ENCODE measurements around the gene PCBP1. TPM values are rescaled to one million over a fixed set of nuclear protein-coding genes. Genes with fewer than 3 reads are reported as not detected.
"Not testable (repeated sequence)": the region's sequence is repeated elsewhere in the genome, so short reads cannot be mapped to it uniquely, and the experiment has no call there.

The PCBP1 gene
- total and polyA plus RNA-seq, 5 donors from 2014 or later: 131 to 330 (median 185) TPM

- peak overlapping the region; percentile 95 to 100 (median 97) for H3K27ac Mint-ChIP-seq
- peaks cover 19% of the 10 kb centered on the region for H3K36me3 Mint-ChIP-seq
- Histone ChIP-seq H3K4me1 (ENCODE audit: control insufficient read depth, insufficient read depth, low read length, poor library complexity, severe bottlenecking) (peaks cover 53% of the 10 kb centered on the region), H3K36me3 (ENCODE audit: control insufficient read depth, insufficient read depth, low read length) (no peaks in the 10 kb centered on the region), H3K27me3 (ENCODE audit: control insufficient read depth, insufficient read depth, low read length) (no peaks in the 10 kb centered on the region), H3K9me3 (ENCODE audit: control insufficient read depth in 2 of 2, low read length in 2 of 2) (no peaks in the 10 kb centered on the region), H3K4me3 (ENCODE audit: low read depth, low read length) (peak overlapping the region; percentile 70), H3K27ac (ENCODE audit: insufficient read depth, low read length, poor library complexity, severe bottlenecking) (peak overlapping the region; percentile 90)
- ATAC-seq (ENCODE audit: low read depth in 2 of 2) (peak in 1 of 2 donors; percentile 17), DNase-seq (peak in 1 of 3 donors; percentile 48)
- H3K4me1 Mint-ChIP-seq: peaks cover 25 to 70% (median 49%) of the 10 kb centered on the region in 4 donors
- no peaks in the 10 kb centered on the region for H3K9me3 Mint-ChIP-seq
- peak overlapping the region; percentile 84 to 99 (median 92) for H3K4me3 Mint-ChIP-seq
- H3K27me3 Mint-ChIP-seq: no peaks in the 10 kb centered on the region
Measured at GRCh38 chr2:70094171-70094977, 7.1 kb downstream of the PCBP1 start.

GRCh38 chr2:70094978-70095719 lies 7.9 kb downstream of the PCBP1 start:
- H3K9me3 ChIP-seq (ENCODE audit: control insufficient read depth in 2 of 2, low read length in 2 of 2): no peaks in the 10 kb centered on the region
- no peaks in the 10 kb centered on the region for H3K36me3 ChIP-seq (ENCODE audit: control insufficient read depth, insufficient read depth, low read length)
- peak overlapping the region; percentile 95 to 100 (median 97) for H3K27ac Mint-ChIP-seq
- peak overlapping the region; percentile 90 for H3K27ac ChIP-seq (ENCODE audit: insufficient read depth, low read length, poor library complexity, severe bottlenecking)
- H3K4me3 ChIP-seq (ENCODE audit: low read depth, low read length): peak overlapping the region; percentile 70
- H3K27me3 Mint-ChIP-seq: no peaks in the 10 kb centered on the region
- peaks cover 24 to 63% (median 44%) of the 10 kb centered on the region in 4 donors for H3K4me1 Mint-ChIP-seq
- H3K4me3 Mint-ChIP-seq: peak overlapping the region; percentile 84 to 99 (median 92)
- ATAC-seq (ENCODE audit: low read depth in 2 of 2) (peak; percentile 86 to 89), DNase-seq (peak; percentile 45 to 91 (median 76))
- peaks cover 46% of the 10 kb centered on the region for H3K4me1 ChIP-seq (ENCODE audit: control insufficient read depth, insufficient read depth, low read length, poor library complexity, severe bottlenecking)
- H3K27me3 ChIP-seq (ENCODE audit: control insufficient read depth, insufficient read depth, low read length): no peaks in the 10 kb centered on the region
- peaks cover 12% of the 10 kb centered on the region for H3K36me3 Mint-ChIP-seq
- H3K9me3 Mint-ChIP-seq: no peaks in the 10 kb centered on the region

GRCh38 chr2:70095720-70096670 lies 8.7 kb downstream of the PCBP1 start:
- Mint-ChIP-seq H3K36me3 (peaks cover 7% of the 10 kb centered on the region), H3K27ac (peak overlapping the region; percentile 95 to 97 (median 95)), H3K4me1 (peaks cover 20 to 55% (median 37%) of the 10 kb centered on the region in 4 donors), H3K4me3 (peak overlapping the region in 2 of 4 donors; percentile 60 to 62), H3K27me3 (no peaks in the 10 kb centered on the region), H3K9me3 (no peaks in the 10 kb centered on the region)
- Histone ChIP-seq H3K27ac (ENCODE audit: insufficient read depth, low read length, poor library complexity, severe bottlenecking) (peak overlapping the region; percentile 90), H3K9me3 (ENCODE audit: control insufficient read depth in 2 of 2, low read length in 2 of 2) (no peaks in the 10 kb centered on the region), H3K4me1 (ENCODE audit: control insufficient read depth, insufficient read depth, low read length, poor library complexity, severe bottlenecking) (peaks cover 37% of the 10 kb centered on the region), H3K27me3 (ENCODE audit: control insufficient read depth, insufficient read depth, low read length) (no peaks in the 10 kb centered on the region), H3K4me3 (ENCODE audit: low read depth, low read length) (peak overlapping the region; percentile 70), H3K36me3 (ENCODE audit: control insufficient read depth, insufficient read depth, low read length) (no peaks in the 10 kb centered on the region)
- no peak for DNase-seq
- ATAC-seq (ENCODE audit: low read depth in 2 of 2): no peak

- no peak for DNase-seq
- no peak overlapping the region for H3K27ac ChIP-seq (ENCODE audit: insufficient read depth, low read length, poor library complexity, severe bottlenecking)
Measured at GRCh38 chr2:70098032-70098431, 10.8 kb downstream of the PCBP1 start.

GRCh38 chr2:70099270-70099669 lies 12.0 kb downstream of the PCBP1 start:
- Histone ChIP-seq H3K27ac (ENCODE audit: insufficient read depth, low read length, poor library complexity, severe bottlenecking) (no peak overlapping the region), H3K4me1 (ENCODE audit: control insufficient read depth, insufficient read depth, low read length, poor library complexity, severe bottlenecking) (peaks cover 35% of the 10 kb centered on the region), H3K36me3 (ENCODE audit: control insufficient read depth, insufficient read depth, low read length) (no peaks in the 10 kb centered on the region), H3K4me3 (ENCODE audit: low read depth, low read length) (no peak overlapping the region), H3K9me3 (ENCODE audit: control insufficient read depth in 2 of 2, low read length in 2 of 2) (no peaks in the 10 kb centered on the region), H3K27me3 (ENCODE audit: control insufficient read depth, insufficient read depth, low read length) (no peaks in the 10 kb centered on the region)
- H3K9me3 Mint-ChIP-seq: no peaks in the 10 kb centered on the region
- H3K27ac Mint-ChIP-seq: peak overlapping the region in 1 of 3 donors; percentile 60
- DNase-seq (no peak), ATAC-seq (ENCODE audit: low read depth in 2 of 2) (no peak)
- H3K36me3 Mint-ChIP-seq: no peaks in the 10 kb centered on the region
- no peak overlapping the region for H3K4me3 Mint-ChIP-seq
- H3K4me1 Mint-ChIP-seq: peaks cover 22 to 41% (median 32%) of the 10 kb centered on the region in 4 donors
- H3K27me3 Mint-ChIP-seq: no peaks in the 10 kb centered on the region

More at GRCh38 chr2:70098032-70098431, 10.8 kb downstream of the PCBP1 start:
- Mint-ChIP-seq H3K36me3 (no peaks in the 10 kb centered on the region), H3K27ac (peak overlapping the region in 1 of 3 donors; percentile 49), H3K4me1 (peaks cover 11 to 41% (median 29%) of the 10 kb centered on the region in 4 donors), H3K9me3 (no peaks in the 10 kb centered on the region), H3K4me3 (no peak overlapping the region), H3K27me3 (no peaks in the 10 kb centered on the region)
- H3K4me1 ChIP-seq (ENCODE audit: control insufficient read depth, insufficient read depth, low read length, poor library complexity, severe bottlenecking): peaks cover 28% of the 10 kb centered on the region
- no peaks in the 10 kb centered on the region for H3K36me3 ChIP-seq (ENCODE audit: control insufficient read depth, insufficient read depth, low read length)
- no peaks in the 10 kb centered on the region for H3K27me3 ChIP-seq (ENCODE audit: control insufficient read depth, insufficient read depth, low read length)
- ATAC-seq (ENCODE audit: low read depth in 2 of 2): no peak
- no peak overlapping the region for H3K4me3 ChIP-seq (ENCODE audit: low read depth, low read length)
- no peaks in the 10 kb centered on the region for H3K9me3 ChIP-seq (ENCODE audit: control insufficient read depth in 2 of 2, low read length in 2 of 2)

GRCh38 chr2:70101174-70101573 lies 13.9 kb downstream of the PCBP1 start:
- Mint-ChIP-seq H3K27me3 (no peaks in the 10 kb centered on the region), H3K4me3 (no peak overlapping the region), H3K9me3 (no peaks in the 10 kb centered on the region), H3K27ac (no peak overlapping the region), H3K4me1 (peaks cover 19 to 41% (median 24%) of the 10 kb centered on the region in 4 donors), H3K36me3 (no peaks in the 10 kb centered on the region)
- Histone ChIP-seq H3K9me3 (ENCODE audit: control insufficient read depth in 2 of 2, low read length in 2 of 2) (no peaks in the 10 kb centered on the region), H3K36me3 (ENCODE audit: control insufficient read depth, insufficient read depth, low read length) (no peaks in the 10 kb centered on the region), H3K27ac (ENCODE audit: insufficient read depth, low read length, poor library complexity, severe bottlenecking) (no peak overlapping the region), H3K27me3 (ENCODE audit: control insufficient read depth, insufficient read depth, low read length) (no peaks in the 10 kb centered on the region), H3K4me3 (ENCODE audit: low read depth, low read length) (no peak overlapping the region), H3K4me1 (ENCODE audit: control insufficient read depth, insufficient read depth, low read length, poor library complexity, severe bottlenecking) (peaks cover 29% of the 10 kb centered on the region)
- no peak for ATAC-seq (ENCODE audit: low read depth in 2 of 2)
- DNase-seq: no peak

- H3K27me3 Mint-ChIP-seq; H3K36me3 Mint-ChIP-seq; H3K36me3 ChIP-seq (ENCODE audit: control insufficient read depth, insufficient read depth, low read length); DNase-seq; H3K9me3 Mint-ChIP-seq; H3K4me3 Mint-ChIP-seq; H3K27ac Mint-ChIP-seq; H3K9me3 ChIP-seq (ENCODE audit: control insufficient read depth in 2 of 2, low read length in 2 of 2); H3K27ac ChIP-seq (ENCODE audit: insufficient read depth, low read length, poor library complexity, severe bottlenecking); H3K27me3 ChIP-seq (ENCODE audit: control insufficient read depth, insufficient read depth, low read length); H3K4me3 ChIP-seq (ENCODE audit: low read depth, low read length); ATAC-seq (ENCODE audit: low read depth in 2 of 2): not testable (repeated sequence)
- peaks cover 28% of the 10 kb centered on the region for H3K4me1 ChIP-seq (ENCODE audit: control insufficient read depth, insufficient read depth, low read length, poor library complexity, severe bottlenecking)
- peaks cover 19 to 41% (median 24%) of the 10 kb centered on the region in 4 donors for H3K4me1 Mint-ChIP-seq
Measured at GRCh38 chr2:70101686-70102085, 14.4 kb downstream of the PCBP1 start.

Data from CD4-positive, CD25-positive, alpha-beta regulatory T cell (primary cell).